M059J (cell line): ENCODE data around the gene KNCN. TPM values are rescaled to one million over a fixed set of nuclear protein-coding genes. Genes with fewer than 3 reads are reported as not detected.

Experiments
- DNase-seq: peaks from one replicate; pipeline ENCODE4 v3.0.0-alpha.2; 2012; ENCODE audit warnings: low read depth
- total RNA-seq: library from RNA; depleted of rRNA; stranded (reverse); fragments of >200 nt; shearing (Covaris generic); gene quantifications from 2 replicates; pipeline ENCODE4 v1.2.3, GENCODE V29; 2014

KNCN gene
- total RNA-seq, 1 experiment from 2014 or later = not detected

- DNase-seq = no peak
Observed at GRCh38 chr1:46569116-46569515, 17.7 kb upstream of the KNCN start.

GRCh38 chr1:46568461-46568891 is 17.0 kb upstream of the KNCN start:
- DNase-seq = no peak

GRCh38 chr1:46563341-46563740 is 11.9 kb upstream of the KNCN start:
- no peak for DNase-seq

GRCh38 chr1:46562498-46562897 is 11.1 kb upstream of the KNCN start:
- DNase-seq = no peak

- DNase-seq = no peak
Observed at GRCh38 chr1:46558966-46559365, 7.5 kb upstream of the KNCN start.

GRCh38 chr1:46558141-46558963 is 6.9 kb upstream of the KNCN start:
- no peak for DNase-seq

- no peak for DNase-seq
Observed at GRCh38 chr1:46557403-46557802, 6.0 kb upstream of the KNCN start.

- peak; percentile 77 for DNase-seq
Observed at GRCh38 chr1:46556822-46557221, 5.4 kb upstream of the KNCN start.

GRCh38 chr1:46555826-46556619 is 4.6 kb upstream of the KNCN start:
- no peak for DNase-seq

GRCh38 chr1:46554597-46555381 is 3.3 kb upstream of the KNCN start:
- no peak for DNase-seq

GRCh38 chr1:46554236-46554596 is 2.8 kb upstream of the KNCN start:
- no peak for DNase-seq

- no peak for DNase-seq
Observed at GRCh38 chr1:46553506-46553905, 2.1 kb upstream of the KNCN start.

- no peak for DNase-seq
Observed at GRCh38 chr1:46552357-46553237, 1.1 kb upstream of the KNCN start.

GRCh38 chr1:46550751-46551231 is 656 bp downstream of the KNCN start:
- no peak for DNase-seq

GRCh38 chr1:46549697-46550681 is 1.5 kb downstream of the KNCN start:
- peak; percentile 76 for DNase-seq

- peak; percentile 67 for DNase-seq
Observed at GRCh38 chr1:46547481-46548383, 3.7 kb downstream of the KNCN start.

- DNase-seq = no peak
Observed at GRCh38 chr1:46546210-46546609, 5.2 kb downstream of the KNCN start.

- DNase-seq = no peak
Observed at GRCh38 chr1:46545784-46546183, 5.7 kb downstream of the KNCN start.
